H9 (cell line): Measurements from ENCODE around the gene MICALL1. TPM values are rescaled to one million over a fixed set of nuclear protein-coding genes. Genes with fewer than 3 reads are reported as not detected.

Source experiments
- DNase-seq: peaks from one replicate; pipeline ENCODE4 v3.0.0-alpha.2; 2017
- H2AFZ ChIP-seq: one replicate; pipeline ENCODE4 v1.6.1; 2013; ENCODE audit warnings: mild to moderate bottlenecking, low read length, control low read depth, moderate library complexity
- H2AK5ac ChIP-seq: 2 replicates; pipeline ENCODE4 v1.6.1; 2013; ENCODE audit warnings: low read length, control low read depth, mixed read lengths; ENCODE audit not compliant: insufficient read length
- H2BK120ac ChIP-seq: one replicate; pipeline ENCODE4 v1.6.1; 2013; ENCODE audit warnings: low read depth, mild to moderate bottlenecking, low read length, control low read depth, inconsistent platforms; ENCODE audit not compliant: poor library complexity, severe bottlenecking
- H2BK12ac ChIP-seq: 2 replicates; pipeline ENCODE4 v1.6.1; 2013; ENCODE audit warnings: low read length, control low read depth, mixed read lengths, low read depth; ENCODE audit not compliant: insufficient read length
- H2BK15ac ChIP-seq: 2 replicates; pipeline ENCODE4 v1.6.1; 2013; ENCODE audit warnings: low read depth, low read length, control low read depth
- H2BK20ac ChIP-seq: one replicate; pipeline ENCODE4 v1.6.1; 2013; ENCODE audit warnings: low read depth, mild to moderate bottlenecking, low read length, control low read depth, inconsistent platforms; ENCODE audit not compliant: poor library complexity, severe bottlenecking
- H2BK5ac ChIP-seq: 2 replicates; pipeline ENCODE4 v1.6.1; 2013; ENCODE audit warnings: low read length, control low read depth, mixed read lengths; ENCODE audit not compliant: insufficient read length
- H3K14ac ChIP-seq: 2 replicates; pipeline ENCODE4 v1.6.1; 2013; ENCODE audit warnings: low read length, control low read depth; ENCODE audit not compliant: insufficient read depth
- H3K18ac ChIP-seq: 2 replicates; pipeline ENCODE4 v1.6.1; 2013; ENCODE audit warnings: low read depth, mild to moderate bottlenecking, mixed read lengths, low read length, control low read depth; ENCODE audit not compliant: insufficient read length
- H3K23ac ChIP-seq: 2 replicates; pipeline ENCODE4 v1.6.1; 2013; ENCODE audit warnings: low read length, control low read depth, mixed read lengths, low read depth; ENCODE audit not compliant: insufficient read length
- H3K23me2 ChIP-seq: 2 replicates; pipeline ENCODE4 v1.6.1; 2013; ENCODE audit warnings: low read depth, mild to moderate bottlenecking, mixed read lengths, low read length, control low read depth; ENCODE audit not compliant: insufficient read length, poor library complexity, severe bottlenecking
- H3K27ac ChIP-seq: 2 replicates; pipeline ENCODE4 v1.5.1; 2013; ENCODE audit warnings: low read length, control low read depth, mixed read lengths, low read depth; ENCODE audit not compliant: insufficient read length
- H3K27me3 ChIP-seq: 2 replicates; pipeline ENCODE4 v1.6.1; 2013; ENCODE audit warnings: low read length, control low read depth, inconsistent platforms; ENCODE audit not compliant: insufficient read depth
- H3K4ac ChIP-seq: 2 replicates; pipeline ENCODE4 v1.6.1; 2013; ENCODE audit warnings: low read depth, mild to moderate bottlenecking, control low read depth, inconsistent platforms, low read length, moderate library complexity
- H3K4me1 ChIP-seq: 2 replicates; pipeline ENCODE4 v1.6.1; 2013; ENCODE audit warnings: low read length, control low read depth, inconsistent platforms; ENCODE audit not compliant: insufficient read depth
- H3K4me2 ChIP-seq: 2 replicates; pipeline ENCODE4 v1.6.1; 2013; ENCODE audit warnings: low read length, control low read depth, mixed read lengths; ENCODE audit not compliant: insufficient read length, insufficient read depth
- H3K56ac ChIP-seq: 2 replicates; pipeline ENCODE4 v1.6.1; 2013; ENCODE audit warnings: low read depth, mild to moderate bottlenecking, mixed read lengths, low read length, control low read depth; ENCODE audit not compliant: insufficient read length
- H3K79me1 ChIP-seq: 2 replicates; pipeline ENCODE4 v1.6.1; 2013; ENCODE audit warnings: low read depth, mild to moderate bottlenecking, moderate library complexity, low read length, control low read depth, inconsistent platforms; ENCODE audit not compliant: insufficient read depth, poor library complexity, severe bottlenecking
- H3K79me2 ChIP-seq: 2 replicates; pipeline ENCODE4 v1.6.1; 2013; ENCODE audit warnings: low read length, control low read depth, inconsistent platforms; ENCODE audit not compliant: insufficient read depth
- H3K9ac ChIP-seq: 2 replicates; pipeline ENCODE4 v1.6.1; 2013; ENCODE audit warnings: low read length, control low read depth, mixed read lengths; ENCODE audit not compliant: insufficient read length; ENCODE audit errors: extremely low read depth
- H3K9me3 ChIP-seq: one replicate; pipeline ENCODE4 v1.6.1; 2013; ENCODE audit warnings: low read depth, low read length, inconsistent platforms; ENCODE audit not compliant: control insufficient read depth
- H3T11ph ChIP-seq: one replicate; pipeline ENCODE4 v1.6.1; 2013; ENCODE audit warnings: mild to moderate bottlenecking, low read length, control low read depth, inconsistent platforms
- H4K20me1 ChIP-seq: one replicate; pipeline ENCODE4 v1.6.1; 2013; ENCODE audit not compliant: control insufficient read depth, insufficient read length, insufficient read depth
- H4K5ac ChIP-seq: 2 replicates; pipeline ENCODE4 v1.6.1; 2013; ENCODE audit warnings: low read depth, mild to moderate bottlenecking, mixed read lengths, low read length, control low read depth; ENCODE audit not compliant: insufficient read length
- H4K8ac ChIP-seq: replicated peaks from 2 replicates; pipeline ENCODE4 v1.6.1; 2013; ENCODE audit warnings: low read length, control low read depth, mixed read lengths, low read depth; ENCODE audit not compliant: insufficient read length
- H4K91ac ChIP-seq: 2 replicates; pipeline ENCODE4 v1.6.1; 2013; ENCODE audit warnings: low read depth, mild to moderate bottlenecking, moderate library complexity, mixed read lengths, low read length, control low read depth; ENCODE audit not compliant: insufficient read length
- H3K27ac Mint-ChIP-seq, 3 experiments: 2 replicates in 2 of 3; 3 replicates in 1 of 3; pipeline ENCODE4 v1.8.0; 2020 to 2021; ENCODE audit warnings: mixed read lengths in 3 of 3, mild to moderate bottlenecking in 1 of 3, moderate library complexity in 1 of 3
- H3K27me3 Mint-ChIP-seq: 2 replicates; pipeline ENCODE4 v1.8.0; 2021; ENCODE audit warnings: low read depth, mild to moderate bottlenecking, moderate library complexity, mixed read lengths
- H3K36me3 Mint-ChIP-seq, 3 experiments: 2 replicates in 2 of 3; 3 replicates in 1 of 3; pipeline ENCODE4 v1.8.0; 2020 to 2021; ENCODE audit warnings: low read depth in 3 of 3, mixed read lengths in 3 of 3; ENCODE audit not compliant: insufficient read depth in 1 of 3
- H3K4me1 Mint-ChIP-seq, 2 experiments: 2 replicates each; pipeline ENCODE4 v1.8.0; 2020; ENCODE audit warnings: mixed read lengths in 2 of 2
- H3K4me3 Mint-ChIP-seq, 2 experiments: 2 replicates in 1 of 2; 3 replicates in 1 of 2; pipeline ENCODE4 v1.8.0; 2020 to 2021; ENCODE audit warnings: mild to moderate bottlenecking in 2 of 2, mixed read lengths in 2 of 2, moderate library complexity in 1 of 2
- H3K9me3 Mint-ChIP-seq, 2 experiments: 2 replicates in 1 of 2; 3 replicates in 1 of 2; pipeline ENCODE4 v1.8.0; 2020; ENCODE audit warnings: mild to moderate bottlenecking in 2 of 2, mixed read lengths in 2 of 2, moderate library complexity in 1 of 2
- CTCF ChIP-seq: fragments of 200-600 bp; sonication (generic); conservative IDR thresholded peaks from 3 replicates; pipeline ENCODE4 v1.8.0; 2021; ENCODE audit warnings: antibody characterized with exemption, mild to moderate bottlenecking
- WGBS: extraction: QIAGEN DNeasy Blood & Tissue Kit; methylation state at CpG from one replicate; pipeline ENCODE4 v1.1.7; 2013; ENCODE audit warnings: missing lambda C conversion rate, low lambda C conversion rate, mixed read lengths; ENCODE audit not compliant: insufficient read length; ENCODE audit errors: extremely low coverage; 5-methylcytosine and 5-hydroxymethylcytosine counted together
- total RNA-seq: library from RNA; stranded (reverse); gene quantifications from 2 replicates; pipeline ENCODE4 v1.2.1, GENCODE V29; 2021

Gene MICALL1
- total RNA-seq, 1 experiment from 2014 or later = 33.3 TPM

- no peak overlapping the region for H3K4ac ChIP-seq
- H4K91ac ChIP-seq = no peak overlapping the region
- no peak overlapping the region for H4K5ac ChIP-seq
- peaks cover 5% of the 10 kb centered on the region for H3K23me2 ChIP-seq
- H2BK15ac ChIP-seq = no peak overlapping the region
- Mint-ChIP-seq H3K27ac (peak overlapping the region in 2 of 3 experiments; percentile 46 to 65; a peak in 4 of 7 replicates), H3K9me3 (no peaks in the 10 kb centered on the region), H3K36me3 (peaks cover 3 to 10% (median 9%) of the 10 kb centered on the region in 3 experiments; a peak in 4 of 7 replicates), H3K4me1 (peaks cover 26 to 32% of the 10 kb centered on the region in 2 experiments), H3K4me3 (peak overlapping the region; percentile 72 to 80), H3K27me3 (no peaks in the 10 kb centered on the region)
- no peak for TF ChIP-seq CTCF
- no peak overlapping the region for H3K23ac ChIP-seq
- no peak overlapping the region for H2BK120ac ChIP-seq
- no peak overlapping the region for H3K4me2 ChIP-seq
- H3T11ph ChIP-seq = no peak overlapping the region
- no peaks in the 10 kb centered on the region for H3K27me3 ChIP-seq
- H3K27ac ChIP-seq = no peak overlapping the region
- H3K56ac ChIP-seq = no peak overlapping the region
- no peak overlapping the region for H2AK5ac ChIP-seq
- H3K14ac ChIP-seq = no peak overlapping the region; the same call in 1 of the 2 replicates
- H4K8ac ChIP-seq = no peak overlapping the region
- no peaks in the 10 kb centered on the region for H3K9me3 ChIP-seq
- H4K20me1 ChIP-seq = no peaks in the 10 kb centered on the region
- H3K9ac ChIP-seq = no peak overlapping the region
- H2BK20ac ChIP-seq = no peak overlapping the region
- no CpG with 5 or more reads among the region's 10 CpGs for WGBS
- H3K18ac ChIP-seq = peak overlapping the region; percentile 22
- H3K79me1 ChIP-seq = no peaks in the 10 kb centered on the region
- no peak overlapping the region for H2AFZ ChIP-seq
- H3K79me2 ChIP-seq = no peaks in the 10 kb centered on the region
- H2BK12ac ChIP-seq = no peak overlapping the region
- DNase-seq = peak; percentile 58
- no peak overlapping the region for H2BK5ac ChIP-seq
- H3K4me1 ChIP-seq = 0 out of 2 replicates have a peak, but pooled peaks cover 3% of the 10 kb centered on the region
These were observed 1.2 kb upstream of the MICALL1 start for GRCh38 chr22:37904572-37905533.
